Smooth muscle cell (in vitro differentiated cells): ENCODE data around the gene GGA1. TPM values are rescaled to one million over a fixed set of nuclear protein-coding genes. Genes with fewer than 3 reads are reported as not detected.
"Not testable (repeated sequence)": the region's sequence is repeated elsewhere in the genome, so short reads cannot be mapped to it uniquely, and the experiment has no call there.

ENCODE experiments used
- DNase-seq: peaks from one replicate; lab custom pipeline; 2025; ENCODE audit not compliant: unreplicated experiment; lab: John Stamatoyannopoulos, UW
- H2AFZ ChIP-seq: fragments of 200-600 bp; sonication (generic); 2 replicates; pipeline ENCODE4 v1.6.0; 2016; ENCODE audit warnings: antibody characterized with exemption, low read depth, mild to moderate bottlenecking
- H3F3A ChIP-seq: fragments of 200-600 bp; sonication (generic); 2 replicates; pipeline ENCODE4 v1.6.0; 2017; ENCODE audit warnings: antibody characterized with exemption, low read depth
- H3K27ac ChIP-seq: fragments of 200-600 bp; sonication (generic); 2 replicates; pipeline ENCODE4 v1.5.1; 2016; ENCODE audit warnings: low read depth, mild to moderate bottlenecking
- H3K27me3 ChIP-seq: fragments of 200-600 bp; sonication (generic); 2 replicates; pipeline ENCODE4 v1.6.1; 2016; ENCODE audit warnings: low read depth, mild to moderate bottlenecking
- H3K36me3 ChIP-seq: fragments of 200-600 bp; sonication (generic); 2 replicates; pipeline ENCODE4 v1.5.1; 2016; ENCODE audit warnings: low read depth
- H3K4me1 ChIP-seq: fragments of 200-600 bp; sonication (generic); 2 replicates; pipeline ENCODE4 v1.5.1; 2016; ENCODE audit warnings: low read depth
- H3K4me2 ChIP-seq: fragments of 200-600 bp; sonication (generic); 2 replicates; pipeline ENCODE4 v1.6.0; 2016; ENCODE audit warnings: mild to moderate bottlenecking
- H3K4me3 ChIP-seq: fragments of 200-600 bp; sonication (generic); 2 replicates; pipeline ENCODE4 v1.5.1; 2016; ENCODE audit warnings: mild to moderate bottlenecking
- H3K79me2 ChIP-seq: fragments of 200-600 bp; sonication (generic); 2 replicates; pipeline ENCODE4 v1.6.0; 2016; ENCODE audit warnings: low read depth, mild to moderate bottlenecking
- H3K9ac ChIP-seq: fragments of 200-600 bp; sonication (generic); 2 replicates; pipeline ENCODE4 v1.6.0; 2016; ENCODE audit warnings: low read depth
- H3K9me3 ChIP-seq: fragments of 200-600 bp; sonication (generic); replicated peaks from 2 replicates; pipeline ENCODE4 v1.5.1; 2016; ENCODE audit warnings: low read depth
- H4K20me1 ChIP-seq: fragments of 200-600 bp; sonication (generic); 2 replicates; pipeline ENCODE4 v1.6.0; 2016; ENCODE audit warnings: low read depth
- CTCF ChIP-seq: fragments of 200-600 bp; sonication (generic); IDR thresholded peaks from 2 replicates; pipeline ENCODE4 v1.5.1; 2017; ENCODE audit warnings: borderline replicate concordance, mild to moderate bottlenecking, antibody characterized with exemption; ENCODE audit not compliant: insufficient read depth, poor library complexity, severe bottlenecking
- whole genome bisulfite sequencing: methylation state at CpG from one replicate; pipeline ENCODE4 v1.1.7; 2016; ENCODE audit warnings: low lambda C conversion rate; 5-methylcytosine and 5-hydroxymethylcytosine counted together
- polyA plus RNA-seq: library from polyadenylated mRNA; unstranded; fragments of >200 nt; fragmentation: Nextera tagmentation; extraction: Ambion mirVana; gene quantifications from 2 replicates; pipeline ENCODE4 v1.2.1, GENCODE V29; 2016
- total RNA-seq: library from RNA; depleted of rRNA; stranded (reverse); fragments of >200 nt; gene quantifications from 2 replicates; pipeline ENCODE4 v1.2.3, GENCODE V29; 2014

Gene GGA1
- total and polyA plus RNA-seq, 2 experiments from 2014 or later = 15.6 to 44.0 TPM

- no peak overlapping the region for H3K4me2 ChIP-seq
- no peaks in the 10 kb centered on the region for H3F3A ChIP-seq
- no peak for DNase-seq
- TF ChIP-seq CTCF = no peak
- 90% methylated on average over 4 of the region's 4 CpGs for WGBS
- no peak overlapping the region for H3K9ac ChIP-seq
- H3K9me3 ChIP-seq = no peaks in the 10 kb centered on the region
- H3K27ac ChIP-seq = no peak overlapping the region
- H4K20me1 ChIP-seq = no peaks in the 10 kb centered on the region
- no peaks in the 10 kb centered on the region for H3K27me3 ChIP-seq
- no peak overlapping the region for H3K4me3 ChIP-seq
- no peaks in the 10 kb centered on the region for H3K36me3 ChIP-seq
- H2AFZ ChIP-seq = no peak overlapping the region
- H3K4me1 ChIP-seq = no peaks in the 10 kb centered on the region
- no peaks in the 10 kb centered on the region for H3K79me2 ChIP-seq
These were observed 9.5 kb upstream of the GGA1 start for GRCh38 chr22:37599153-37599552.

GRCh38 chr22:37601203-37601539 lies 7.5 kb upstream of the GGA1 start:
- Histone ChIP-seq H2AFZ (no peak overlapping the region), H3K4me2 (no peak overlapping the region)
- 67% methylated on average over 4 of the region's 4 CpGs for WGBS

GRCh38 chr22:37601540-37602442 lies 6.8 kb upstream of the GGA1 start:
- no peaks in the 10 kb centered on the region for H3K79me2 ChIP-seq

More at GRCh38 chr22:37601203-37601539, 7.5 kb upstream of the GGA1 start:
- Histone ChIP-seq H3K27me3 (no peaks in the 10 kb centered on the region), H4K20me1 (no peaks in the 10 kb centered on the region), H3K9me3 (no peaks in the 10 kb centered on the region), H3K36me3 (no peaks in the 10 kb centered on the region), H3K27ac (no peak overlapping the region), H3K9ac (no peak overlapping the region), H3K4me1 (no peaks in the 10 kb centered on the region), H3K4me3 (no peak overlapping the region), H3K79me2 (no peaks in the 10 kb centered on the region), H3F3A (no peaks in the 10 kb centered on the region)
- no peak for DNase-seq
- no peak for TF ChIP-seq CTCF

GRCh38 chr22:37602546-37603277 lies 5.9 kb upstream of the GGA1 start:
- H3K36me3 ChIP-seq, H3K4me2 ChIP-seq, H3F3A ChIP-seq, H3K9ac ChIP-seq, H3K27me3 ChIP-seq, H3K79me2 ChIP-seq, H3K4me3 ChIP-seq, H3K9me3 ChIP-seq, H4K20me1 ChIP-seq, H3K4me1 ChIP-seq, H3K27ac ChIP-seq, H2AFZ ChIP-seq, DNase-seq: not testable (repeated sequence)
- WGBS = 94% methylated on average over 5 of the region's 5 CpGs

More at GRCh38 chr22:37601540-37602442, 6.8 kb upstream of the GGA1 start:
- Histone ChIP-seq H3F3A (no peaks in the 10 kb centered on the region), H3K4me1 (no peaks in the 10 kb centered on the region), H3K27ac (no peak overlapping the region), H3K9me3 (no peaks in the 10 kb centered on the region), H4K20me1 (no peaks in the 10 kb centered on the region), H3K36me3 (no peaks in the 10 kb centered on the region), H3K27me3 (no peaks in the 10 kb centered on the region), H3K9ac (no peak overlapping the region), H2AFZ (no peak overlapping the region), H3K4me2 (no peak overlapping the region), H3K4me3 (no peak overlapping the region)
- TF ChIP-seq CTCF = no peak
- 54% methylated on average over 14 of the region's 14 CpGs for WGBS
- DNase-seq = no peak
